Measurements from ENCODE around the gene CASKIN2.

Gene CASKIN2

GRCh38 chr17:75515496-75516254, at the start of gene CASKIN2:
TSS of gene CASKIN2 (minus strand) at chr17:75515537. CDS start at chr17:75513804, 1,733 bp downstream.
- DNase-seq, result peak; percentile 96

GRCh38 chr17:75565066-75565465, 49.7 kb upstream of the CASKIN2 start:
- no peak for DNase-seq

GRCh38 chr17:75564195-75564594, 48.9 kb upstream of the CASKIN2 start:
- DNase-seq, result no peak

- DNase-seq, result no peak
Observed at GRCh38 chr17:75563063-75563758, 47.9 kb upstream of the CASKIN2 start.

GRCh38 chr17:75561927-75562603, 46.7 kb upstream of the CASKIN2 start:
- no peak for DNase-seq

- no peak for DNase-seq
Observed at GRCh38 chr17:75559958-75560533, 44.7 kb upstream of the CASKIN2 start.

- no peak for DNase-seq
Observed at GRCh38 chr17:75558666-75559530, 43.6 kb upstream of the CASKIN2 start.

- DNase-seq, result peak; percentile 67
Observed at GRCh38 chr17:75557852-75558665, 42.7 kb upstream of the CASKIN2 start.

- peak; percentile 98 for DNase-seq
Observed at GRCh38 chr17:75557075-75557851, 41.9 kb upstream of the CASKIN2 start.

GRCh38 chr17:75555679-75556153, 40.4 kb upstream of the CASKIN2 start:
- no peak for DNase-seq

- peak; percentile 30 for DNase-seq
Observed at GRCh38 chr17:75553295-75554110, 38.2 kb upstream of the CASKIN2 start.

- DNase-seq, result no peak
Observed at GRCh38 chr17:75552425-75553294, 37.3 kb upstream of the CASKIN2 start.

GRCh38 chr17:75551266-75551665, 35.9 kb upstream of the CASKIN2 start:
- DNase-seq, result no peak

GRCh38 chr17:75550139-75550465, 34.8 kb upstream of the CASKIN2 start:
- no peak for DNase-seq

- peak; percentile 91 for DNase-seq
Observed at GRCh38 chr17:75549246-75550138, 34.2 kb upstream of the CASKIN2 start.

- no peak for DNase-seq
Observed at GRCh38 chr17:75548813-75549212, 33.5 kb upstream of the CASKIN2 start.

GRCh38 chr17:75547091-75547490, 31.8 kb upstream of the CASKIN2 start:
- no peak for DNase-seq

- no peak for DNase-seq
Observed at GRCh38 chr17:75546181-75546580, 30.8 kb upstream of the CASKIN2 start.
